ENCODE data around the gene LHFPL3.

Gene LHFPL3

DNA sequence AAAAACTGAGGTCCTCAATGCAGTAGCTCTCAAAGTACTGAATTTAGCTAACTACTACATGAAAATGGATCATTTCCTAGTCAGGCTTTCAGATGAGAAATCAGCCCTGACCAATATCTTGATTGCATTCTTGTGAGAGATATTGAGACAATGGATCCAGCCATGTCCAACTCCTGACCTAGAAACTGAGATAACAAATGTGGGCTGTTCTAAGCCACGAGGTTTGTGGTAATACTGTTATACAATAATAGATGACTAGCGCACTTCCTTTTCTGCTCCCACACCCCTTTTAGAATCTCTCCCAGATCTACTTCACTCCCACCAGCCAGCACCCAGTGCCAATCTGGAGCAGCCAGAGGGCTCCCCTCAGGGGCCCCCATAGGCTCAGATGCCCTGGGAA lies 476.3 kb downstream of the LHFPL3 start:
- no peak for DNase-seq

DNA sequence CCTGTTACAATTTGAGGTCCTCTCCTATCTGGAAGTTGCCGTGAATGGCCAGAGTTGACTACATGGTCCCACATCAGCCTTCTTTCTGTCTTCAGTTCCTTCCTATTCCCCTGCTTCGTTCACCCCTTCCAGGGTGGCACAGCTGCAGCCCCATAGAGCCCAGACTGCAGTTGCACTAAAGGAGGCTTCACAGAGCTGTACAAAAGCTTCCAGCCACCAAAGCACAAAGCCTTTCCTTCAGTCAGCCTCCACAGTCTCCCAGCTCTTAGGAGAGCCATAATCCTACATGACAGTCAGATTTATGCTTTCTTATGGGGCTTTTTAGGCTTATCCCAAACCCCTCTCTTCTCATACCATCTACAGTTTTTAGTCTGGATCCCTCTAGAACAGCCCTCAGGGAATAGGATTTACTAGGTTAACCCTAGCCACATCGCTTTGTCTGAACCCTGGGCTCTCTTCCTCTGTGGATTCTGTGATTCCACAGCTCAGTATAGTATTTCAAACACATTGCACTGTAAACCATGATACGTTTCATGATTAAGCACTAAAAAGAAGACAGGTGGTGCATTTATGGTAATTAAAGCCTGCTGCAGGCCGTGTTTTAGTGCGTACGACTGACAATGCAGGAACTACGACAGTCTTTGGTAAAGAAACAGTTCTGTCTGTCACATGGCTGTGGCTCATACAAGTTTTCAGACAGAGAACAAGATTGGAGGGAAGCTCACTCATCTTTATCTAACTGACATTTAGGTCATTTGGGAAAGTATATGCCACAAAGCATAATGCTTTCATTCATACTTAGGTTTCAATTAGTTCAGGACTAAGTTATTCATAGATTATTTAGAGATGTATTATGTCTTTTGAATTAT lies 477.3 kb downstream of the LHFPL3 start:
- DNase-seq: peak in 1 of 3 experiments; percentile 38

DNA sequence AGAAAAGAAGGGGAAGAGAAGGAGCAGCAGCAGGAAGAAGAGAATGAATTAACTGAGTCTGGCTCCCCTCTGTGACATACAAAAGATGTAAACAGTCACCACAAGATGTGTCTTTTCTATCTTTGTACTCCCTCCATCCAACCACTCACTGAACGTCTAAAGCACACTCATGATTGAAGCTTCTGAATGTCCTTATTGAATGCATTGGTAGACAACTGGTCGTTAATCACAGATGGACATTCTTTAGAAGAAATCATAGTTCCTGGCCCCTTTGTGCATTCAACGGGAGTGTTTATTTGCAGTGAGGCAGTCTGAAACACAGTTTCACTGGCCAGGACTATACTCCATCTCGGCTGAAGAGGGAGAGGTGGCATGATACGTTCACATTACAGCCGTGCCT lies 479.3 kb downstream of the LHFPL3 start:
- DNase-seq: no peak

DNA sequence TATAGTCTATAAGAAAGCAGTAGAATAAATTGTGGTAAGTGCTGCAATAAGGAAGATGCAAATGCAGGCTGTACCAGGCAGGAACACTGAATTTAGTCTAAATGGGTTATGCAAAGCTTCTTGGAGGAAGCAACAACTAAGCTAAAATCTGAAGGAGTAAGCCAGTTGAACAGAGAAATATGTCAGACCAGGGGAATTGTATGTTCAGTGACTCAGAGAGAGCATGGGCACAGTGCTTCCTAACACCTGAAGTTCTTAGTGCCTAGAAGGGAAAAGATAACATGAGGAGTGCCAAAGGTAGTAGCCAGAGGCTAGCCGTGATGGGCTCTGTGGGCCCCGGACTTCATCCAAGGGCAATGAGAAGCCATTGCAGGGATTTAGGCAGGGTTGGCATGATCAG lies 481.5 kb downstream of the LHFPL3 start:
- no peak for DNase-seq

DNA sequence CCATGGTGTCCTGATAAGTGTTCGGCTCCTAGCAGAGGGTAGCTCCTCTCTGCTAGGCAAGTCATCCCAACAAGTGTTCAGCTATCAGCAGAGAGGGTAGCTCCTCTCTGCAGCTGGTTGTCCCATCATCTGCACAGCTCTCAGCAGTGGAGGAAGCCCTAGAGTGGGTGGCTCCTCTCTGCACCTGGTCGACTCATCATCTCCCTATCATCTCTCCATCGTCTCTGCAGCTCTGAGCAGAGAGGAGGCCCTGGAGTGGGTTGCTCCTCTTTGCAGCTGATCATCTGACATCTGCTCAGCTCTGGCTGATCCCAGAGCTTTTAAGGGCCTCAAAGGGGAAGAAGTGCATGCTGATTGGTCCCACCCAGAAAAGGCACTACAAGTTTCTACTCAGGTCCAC lies 485.7 kb downstream of the LHFPL3 start:
- no peak for DNase-seq

DNA sequence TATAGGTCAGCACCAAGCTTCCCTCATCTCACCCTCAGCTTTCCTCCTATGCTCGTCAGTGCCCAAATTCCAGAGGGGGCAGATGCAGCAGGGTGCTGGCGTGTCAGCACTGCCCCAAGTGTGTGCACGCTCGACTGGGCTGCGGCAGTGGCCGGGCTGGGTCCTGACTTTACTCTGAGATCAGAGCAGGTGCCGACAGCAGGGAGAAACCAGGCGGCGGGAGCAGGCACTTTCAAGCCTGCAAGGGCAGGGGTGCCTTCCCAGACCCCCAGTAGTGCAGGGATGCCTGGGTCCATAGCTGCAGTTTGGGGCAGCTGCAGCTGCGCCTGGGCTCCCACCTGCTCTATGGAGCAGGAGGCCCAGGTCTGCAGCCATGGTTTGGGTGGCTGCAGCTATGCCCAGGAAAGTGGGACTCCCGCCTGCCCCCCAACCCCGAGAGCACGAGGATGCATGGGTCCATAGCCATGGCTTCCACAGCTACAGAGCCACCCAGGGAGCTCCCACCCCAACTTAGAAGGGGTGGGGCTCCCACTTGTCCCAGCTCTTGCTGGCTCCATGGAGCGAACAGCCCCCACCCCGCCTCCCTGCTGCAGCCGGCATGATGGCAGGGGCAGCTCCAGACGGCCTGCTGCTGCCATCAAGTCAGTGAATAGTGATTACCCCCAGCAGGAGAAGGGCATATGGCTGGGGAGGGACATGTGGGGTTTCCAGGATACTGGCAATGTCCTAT lies 486.4 kb downstream of the LHFPL3 start:
- DNase-seq: no peak

DNA sequence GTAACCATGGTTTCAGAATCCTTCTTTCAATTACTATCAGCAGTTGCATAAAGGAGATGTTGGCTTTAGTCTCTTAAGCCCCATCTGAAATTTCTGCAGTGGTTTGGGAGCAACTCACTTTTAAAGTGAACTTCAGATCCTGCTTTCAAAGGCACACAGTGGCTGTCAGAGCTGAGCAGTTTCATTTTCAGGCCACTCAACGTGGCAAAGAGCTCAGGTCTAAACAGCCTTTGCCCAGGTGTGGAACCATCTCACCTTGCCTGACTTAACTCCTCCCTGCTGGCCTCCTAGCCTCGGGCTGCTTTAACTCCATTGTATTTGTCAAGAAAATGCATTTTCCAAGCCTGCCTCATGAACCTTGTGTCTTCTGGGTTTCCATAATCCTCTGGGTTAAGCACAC lies 488.1 kb downstream of the LHFPL3 start:
- DNase-seq: no peak

DNA sequence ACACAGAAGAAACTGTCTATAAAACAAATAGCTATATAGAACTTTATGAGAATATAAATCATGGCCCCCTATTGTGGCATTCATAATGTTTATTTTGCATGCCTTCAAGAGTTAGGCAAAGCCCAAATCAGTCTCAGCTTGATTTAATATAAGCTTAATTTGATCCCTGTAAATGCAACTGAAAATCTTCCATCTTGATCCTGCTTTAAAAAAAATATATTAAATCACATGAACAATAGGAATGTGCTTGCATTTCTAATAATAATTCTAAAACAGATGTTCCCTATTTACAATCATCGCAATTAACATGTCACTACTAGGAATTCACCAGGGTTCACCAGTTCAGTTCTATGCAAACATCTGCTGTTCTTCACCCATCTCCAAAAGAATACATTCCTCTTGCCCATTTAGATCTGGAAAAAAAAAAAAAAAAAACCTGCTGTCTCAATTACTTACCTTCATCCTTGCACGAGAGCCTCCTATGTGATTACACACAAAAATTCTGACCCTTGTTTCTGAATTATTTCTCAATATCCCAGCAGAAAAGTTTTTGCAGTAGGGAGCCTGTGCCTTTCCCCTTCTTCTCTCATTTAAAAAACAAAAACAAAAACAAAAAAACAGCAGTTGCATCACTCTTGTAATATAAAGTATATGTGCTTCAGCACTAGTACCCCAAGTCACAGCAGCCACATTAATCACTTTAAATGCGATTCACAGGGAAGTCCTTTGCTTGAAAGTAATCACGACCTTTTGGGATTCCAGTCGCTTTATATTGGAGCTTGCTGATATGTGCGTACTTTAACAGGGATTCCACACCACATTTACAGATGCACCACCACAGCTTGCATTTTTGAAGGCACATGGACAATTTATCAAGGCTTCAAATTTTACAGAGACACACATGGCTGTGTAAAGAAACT lies 490.8 kb downstream of the LHFPL3 start:
- DNase-seq: peak in 1 of 3 experiments; percentile 44

DNA sequence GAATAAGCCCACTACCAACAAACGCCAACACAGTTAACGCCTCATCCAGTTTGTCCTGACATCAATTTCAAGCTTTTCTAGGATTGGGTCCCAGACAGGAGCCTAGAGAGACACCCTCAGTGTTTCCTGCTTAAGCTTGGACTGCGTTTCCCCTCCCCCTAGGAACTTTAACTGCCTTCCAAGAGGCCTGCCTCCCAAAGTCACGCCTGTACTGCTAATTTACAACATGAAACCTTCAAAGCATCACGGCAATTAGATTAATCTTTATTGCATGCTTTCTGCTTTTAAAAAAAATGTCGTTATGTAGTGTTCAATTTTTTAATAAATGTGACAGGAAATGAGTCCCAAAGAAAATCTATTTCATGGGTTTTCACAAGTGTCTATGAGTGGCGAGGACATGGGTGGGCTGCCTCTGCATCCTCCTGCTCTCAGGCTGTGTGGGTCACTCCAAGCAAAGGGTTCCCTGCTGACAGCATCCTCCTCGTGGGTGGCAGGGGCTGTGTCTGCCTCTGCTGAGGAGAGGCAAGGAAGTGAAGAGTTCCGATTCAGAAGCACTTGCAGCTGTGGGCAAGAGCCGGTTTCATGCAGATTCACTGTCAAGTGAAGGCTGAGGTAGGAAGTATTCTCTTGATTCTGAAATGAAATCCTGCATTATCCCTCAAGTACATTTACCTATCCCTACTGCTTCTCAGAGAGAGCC lies 492.6 kb downstream of the LHFPL3 start:
- no peak for DNase-seq

DNA sequence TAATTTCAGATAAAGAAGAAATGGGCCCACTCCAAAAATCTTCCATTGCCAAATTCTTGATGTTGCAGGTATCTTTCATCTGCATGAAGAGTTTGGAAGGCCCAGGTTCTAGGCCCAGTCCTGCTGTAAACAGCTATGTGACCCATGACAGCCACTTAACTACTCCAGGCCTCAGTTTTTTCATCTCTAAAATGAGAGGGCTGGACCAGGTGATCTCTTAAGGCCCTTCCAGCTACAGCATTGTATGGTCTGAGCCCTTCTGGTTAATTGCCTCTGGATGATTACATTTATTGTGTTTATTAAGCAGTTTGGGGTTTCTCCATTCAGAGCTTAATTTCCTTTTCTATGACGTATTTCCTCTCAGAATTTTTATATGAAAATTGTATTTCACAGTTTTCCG lies 494.8 kb downstream of the LHFPL3 start:
- DNase-seq: no peak

DNA sequence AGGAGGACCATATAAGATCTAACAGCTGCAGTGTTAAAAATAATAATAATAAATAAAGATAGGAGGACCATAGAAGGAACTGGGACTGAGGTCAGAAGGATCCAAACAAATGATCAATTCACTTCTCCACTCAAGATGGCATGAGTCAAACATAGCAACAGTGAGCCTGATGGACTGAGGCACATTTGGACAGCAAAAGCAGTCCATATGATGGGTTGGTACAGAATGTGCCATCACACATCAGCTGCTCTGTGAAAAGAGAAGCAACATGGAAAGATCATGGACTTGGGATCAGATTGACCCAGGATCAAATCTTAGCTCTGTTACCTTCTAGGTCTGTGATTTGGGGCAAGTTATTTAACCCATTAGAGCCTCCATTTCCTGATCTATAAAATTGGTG lies 496.7 kb downstream of the LHFPL3 start:
- no peak for DNase-seq

DNA sequence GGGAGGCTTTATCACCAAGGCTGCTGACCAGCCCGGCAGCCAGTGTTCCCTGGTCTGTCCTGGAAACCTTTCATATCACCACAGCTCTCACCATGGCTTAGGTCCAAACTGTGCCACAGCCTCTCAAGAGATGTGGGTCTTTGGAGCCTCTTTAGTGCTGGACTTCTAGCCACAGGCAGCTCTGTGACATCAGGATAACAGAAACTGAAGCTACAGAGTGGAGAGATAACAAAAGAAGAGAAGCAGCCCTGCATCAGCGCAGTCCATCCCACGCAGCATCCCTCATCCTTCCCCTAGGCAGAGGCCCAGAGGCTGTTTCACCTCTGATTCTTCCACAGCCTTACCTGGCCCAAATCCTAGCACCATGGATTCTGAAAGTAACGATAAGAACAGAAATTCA lies 497.7 kb downstream of the LHFPL3 start:
- DNase-seq: no peak

DNA sequence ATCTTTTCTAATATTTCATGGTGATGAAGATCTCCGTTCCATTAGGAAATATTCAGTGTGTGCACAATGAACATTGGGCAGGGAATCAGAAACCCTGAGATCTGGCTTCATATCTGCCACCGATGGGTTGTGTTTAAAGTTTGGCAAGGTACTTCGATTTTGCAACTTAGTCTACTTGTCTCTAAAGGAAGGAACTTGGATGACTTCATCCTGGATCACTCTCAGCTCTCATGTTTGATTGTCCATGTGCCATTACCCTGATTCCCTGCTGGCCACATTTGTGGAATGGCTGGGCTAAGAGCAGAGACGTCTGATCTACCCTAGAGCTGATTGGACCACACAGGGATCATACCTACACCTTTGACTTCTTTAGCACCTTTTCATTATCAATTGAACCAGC lies 508.6 kb downstream of the LHFPL3 start:
- no peak for DNase-seq

DNA sequence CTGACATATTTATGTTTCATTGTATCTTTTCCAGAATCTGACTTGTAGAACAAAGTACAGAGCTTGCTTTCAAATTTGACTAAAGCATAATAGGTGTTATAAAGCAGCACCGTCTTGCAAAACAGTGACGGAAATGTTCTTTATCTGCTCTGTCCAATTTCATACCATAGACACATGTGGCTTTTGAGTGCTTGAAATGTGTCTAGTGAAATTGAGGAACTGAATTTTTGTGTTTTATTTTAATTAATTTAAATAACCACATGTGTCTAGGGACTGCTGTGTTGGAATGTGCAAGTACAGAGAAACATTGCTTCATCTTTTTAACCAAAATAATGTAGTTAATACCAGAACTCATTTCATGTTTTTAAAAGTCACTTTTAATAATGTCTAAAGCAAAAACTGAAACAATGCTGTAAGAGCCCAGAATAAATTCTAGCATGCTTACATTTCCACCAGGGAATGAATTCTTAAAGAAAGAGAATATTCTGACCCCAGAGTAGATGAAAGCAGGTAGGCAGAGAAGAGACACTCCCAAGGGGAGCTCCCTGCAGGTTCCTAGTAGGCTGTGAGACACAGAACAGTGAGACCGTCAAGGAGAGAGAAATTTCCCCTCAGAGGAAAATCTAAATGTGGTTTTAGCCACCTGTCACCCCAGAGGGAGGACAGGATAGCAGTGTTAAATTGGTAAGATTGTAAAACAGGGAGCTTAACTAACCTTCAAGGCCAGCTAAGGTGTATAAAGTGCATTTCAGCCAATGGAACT lies 510.3 kb downstream of the LHFPL3 start:
- DNase-seq: no peak

DNA sequence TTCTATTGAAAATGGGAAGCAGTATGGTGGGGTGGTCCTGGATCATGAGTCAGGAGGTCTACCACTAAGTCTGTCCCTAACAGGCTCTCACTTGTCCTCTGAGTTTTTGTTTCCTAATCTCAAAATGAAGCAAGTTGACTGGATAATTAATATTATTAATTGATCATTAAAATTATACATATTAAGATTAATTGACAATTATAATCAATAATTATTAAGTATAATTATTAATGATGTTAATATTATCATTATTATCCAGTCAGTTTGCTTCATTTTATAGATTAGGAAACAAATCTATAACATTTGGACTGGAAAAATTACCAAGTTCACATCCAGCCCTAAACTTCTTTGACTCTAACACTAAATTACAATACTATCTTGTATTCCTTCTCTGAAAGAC lies 511.4 kb downstream of the LHFPL3 start:
- no peak for DNase-seq

DNA sequence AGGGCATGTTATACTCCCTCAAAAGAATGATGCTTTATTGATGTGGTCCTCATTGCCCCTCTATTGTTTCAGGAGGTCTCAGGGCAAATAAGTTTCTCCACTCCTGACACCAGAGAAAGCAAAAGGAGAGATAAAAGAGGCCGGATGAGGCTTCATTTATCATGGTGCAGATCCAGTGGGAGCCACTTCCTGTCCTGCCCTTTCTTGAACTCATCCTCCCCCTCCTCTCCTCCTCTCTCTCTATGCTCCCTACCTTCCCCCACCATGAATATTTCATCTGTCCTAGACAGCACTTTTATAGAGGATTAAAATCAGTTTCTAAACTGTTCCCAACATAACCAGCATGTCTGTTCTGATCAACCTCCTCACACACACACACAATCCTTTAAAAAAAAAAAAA lies 513.4 kb downstream of the LHFPL3 start:
- no peak for DNase-seq

DNA sequence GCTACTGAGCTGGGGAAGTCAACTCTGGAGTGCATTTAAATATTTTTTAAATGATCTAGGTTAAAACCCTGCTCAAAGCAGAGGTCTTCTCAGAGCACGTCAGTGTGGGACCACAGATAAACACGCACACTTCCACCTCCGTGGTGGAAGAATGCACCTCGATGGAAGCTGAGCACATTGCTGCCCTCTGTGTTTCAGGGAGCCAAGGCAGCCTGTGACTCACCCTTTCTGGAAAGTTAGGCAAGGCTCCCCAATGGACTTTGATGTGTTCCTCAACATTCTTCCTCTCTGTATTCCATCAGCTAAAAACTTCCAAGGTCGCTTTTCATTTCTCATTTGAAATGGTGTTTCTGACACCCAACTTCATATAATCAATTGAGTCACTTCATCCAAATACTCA lies 514.8 kb downstream of the LHFPL3 start:
- DNase-seq: no peak

DNA sequence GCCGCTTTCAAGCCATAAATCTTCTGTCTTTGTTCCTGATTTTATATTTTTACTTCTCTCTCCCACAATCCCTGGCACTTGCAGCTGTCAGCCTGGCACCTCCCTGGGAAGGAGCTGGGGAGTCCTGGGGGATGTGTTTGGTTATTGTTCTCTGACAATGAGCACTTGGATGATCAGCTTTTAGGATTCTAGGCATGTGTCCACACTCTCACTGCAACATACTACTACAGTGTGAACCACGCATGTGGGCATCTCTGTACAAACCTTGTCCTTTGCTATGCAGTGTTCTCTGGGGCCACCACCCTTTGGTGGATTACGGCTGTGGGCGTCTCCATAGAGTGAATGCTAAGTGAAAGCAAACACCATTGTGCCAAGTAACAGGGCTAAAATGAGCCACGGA lies 517.2 kb downstream of the LHFPL3 start:
- peak in 2 of 3 experiments; percentile 15 to 66 for DNase-seq

DNA sequence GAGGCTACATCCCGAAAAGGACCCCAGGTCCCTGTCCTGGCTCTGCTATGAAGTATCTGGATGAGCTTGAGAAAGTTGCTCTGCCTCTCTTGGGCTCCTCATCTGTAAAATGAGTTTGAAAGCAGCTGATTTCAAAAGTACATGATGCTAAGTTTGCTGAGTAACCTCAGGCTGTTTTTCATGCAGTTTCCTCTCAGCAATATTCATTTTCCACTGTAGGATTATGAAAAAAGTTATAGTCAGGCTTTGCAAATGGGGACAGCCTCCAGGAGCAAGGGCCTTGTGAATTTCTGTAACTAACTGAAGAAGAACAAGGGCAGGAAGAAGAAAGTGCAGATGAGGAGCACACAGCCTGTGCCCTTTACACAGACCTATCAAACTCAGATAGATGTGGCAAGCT lies 518.3 kb downstream of the LHFPL3 start:
- DNase-seq: no peak

DNA sequence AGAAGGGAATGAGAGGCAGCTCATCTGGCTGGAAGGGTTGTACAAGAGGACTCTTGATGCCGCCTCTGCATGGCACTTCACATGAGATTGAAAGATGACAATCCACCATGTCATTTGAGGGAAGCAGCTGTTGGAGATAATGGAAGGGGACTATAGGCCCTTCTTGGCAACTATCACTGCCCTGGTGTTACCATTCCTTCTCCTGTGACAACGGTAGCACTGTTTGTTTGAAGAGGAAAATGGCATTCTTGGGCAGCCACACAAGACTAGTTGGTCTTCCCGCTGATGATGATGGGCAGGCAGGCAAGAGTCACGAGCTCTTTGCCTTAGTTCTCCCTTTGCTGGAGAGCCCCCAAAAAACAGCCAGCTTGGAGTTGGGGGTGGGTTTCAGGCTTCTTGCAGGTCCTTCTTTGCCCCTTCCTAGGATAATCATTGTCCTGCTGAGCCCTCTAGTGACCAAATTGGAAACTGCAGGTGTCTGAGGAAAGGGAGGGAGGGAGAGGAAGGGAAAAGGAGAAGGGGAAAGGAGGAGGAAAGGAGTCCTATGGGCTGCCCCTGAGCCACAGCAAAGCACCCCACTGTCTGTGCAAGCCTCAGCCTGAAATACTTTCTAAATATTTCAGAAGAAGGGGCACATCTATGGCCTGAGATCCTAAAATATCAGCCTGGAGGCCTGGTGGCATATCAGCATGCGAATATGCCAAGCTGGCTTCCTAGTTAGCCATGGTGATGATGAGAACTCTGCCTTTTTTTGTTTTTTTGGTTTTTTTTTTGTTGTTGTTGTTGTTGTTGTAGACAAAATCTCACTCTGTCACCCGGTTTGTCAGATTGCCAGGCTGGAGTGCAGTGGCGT lies 520.0 kb downstream of the LHFPL3 start:
- peak; percentile 51 to 82 (median 76) for DNase-seq

DNA sequence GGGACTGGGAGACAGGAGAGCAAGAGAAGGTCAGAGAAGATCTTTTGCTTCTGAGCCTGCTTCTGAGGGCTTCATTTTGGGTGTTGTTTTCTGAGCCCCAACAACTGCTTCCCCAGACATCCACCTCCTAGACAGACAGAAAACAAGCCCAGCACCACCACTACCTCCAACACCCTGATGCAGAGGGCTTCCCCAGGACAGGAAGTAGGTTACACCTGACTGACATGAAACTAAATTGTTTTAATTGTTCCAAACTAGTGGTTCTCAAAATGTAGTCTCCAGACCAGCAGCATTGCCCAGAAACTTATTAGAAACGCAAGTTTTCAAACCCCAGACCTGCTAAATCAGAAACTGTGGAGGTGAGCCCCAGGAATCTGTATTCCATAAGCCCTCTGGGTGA lies 522.0 kb downstream of the LHFPL3 start:
- no peak for DNase-seq
